Mucosa of gallbladder (tissue), 1 donor: ENCODE results near the gene SIK2. TPM values are rescaled to one million over a fixed set of nuclear protein-coding genes. Genes with fewer than 3 reads are reported as not detected.
"Not testable (repeated sequence)": the region's sequence is repeated elsewhere in the genome, so short reads cannot be mapped to it uniquely, and the experiment has no call there.

Experiments
- DNase-seq: peaks from one replicate; pipeline ENCODE4 v3.0.0-alpha.2; 2020; ENCODE audit warnings: low spot score
- total RNA-seq: library from RNA; stranded (reverse); gene quantifications from one replicate; pipeline ENCODE4 v1.2.1, GENCODE V29; 2021
- donor health status: DM: no; HTN: no; CAD: no.

SIK2 gene
- total RNA-seq, 1 donor from 2014 or later, result 27.6 TPM

- not testable (repeated sequence) for DNase-seq
Observed at GRCh38 chr11:111658493-111658892, 56.2 kb downstream of the SIK2 start.

- no peak for DNase-seq
Observed at GRCh38 chr11:111659201-111660115, 57.2 kb downstream of the SIK2 start.

- no peak for DNase-seq
Observed at GRCh38 chr11:111660822-111661221, 58.6 kb downstream of the SIK2 start.

GRCh38 chr11:111663820-111664219, 61.6 kb downstream of the SIK2 start:
- DNase-seq, result peak; percentile 51

DNA sequence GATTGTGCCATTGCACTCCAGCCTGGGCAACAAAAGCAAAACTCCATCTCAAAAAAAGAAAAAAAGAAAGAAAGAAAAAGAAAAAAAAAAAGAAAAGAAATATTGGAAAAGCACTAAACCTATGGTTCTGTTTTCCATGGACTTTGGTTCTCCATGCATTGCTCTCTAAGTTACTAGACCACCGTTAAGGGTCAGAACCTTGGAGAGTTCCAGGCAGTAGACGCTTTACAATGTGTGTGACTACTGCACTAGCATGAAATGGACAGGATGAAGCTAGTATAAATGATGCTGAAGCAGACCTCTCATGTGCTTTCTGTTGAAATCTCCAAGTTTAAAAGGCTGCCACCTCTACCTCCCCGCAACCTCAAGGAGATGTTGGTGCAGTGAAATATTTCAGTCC, 63.5 kb downstream of the SIK2 start:
- no peak for DNase-seq

- no peak for DNase-seq
Observed at GRCh38 chr11:111668980-111669379, 66.7 kb downstream of the SIK2 start.

- DNase-seq, result no peak
Observed at GRCh38 chr11:111671383-111671782, 69.1 kb downstream of the SIK2 start.

DNA sequence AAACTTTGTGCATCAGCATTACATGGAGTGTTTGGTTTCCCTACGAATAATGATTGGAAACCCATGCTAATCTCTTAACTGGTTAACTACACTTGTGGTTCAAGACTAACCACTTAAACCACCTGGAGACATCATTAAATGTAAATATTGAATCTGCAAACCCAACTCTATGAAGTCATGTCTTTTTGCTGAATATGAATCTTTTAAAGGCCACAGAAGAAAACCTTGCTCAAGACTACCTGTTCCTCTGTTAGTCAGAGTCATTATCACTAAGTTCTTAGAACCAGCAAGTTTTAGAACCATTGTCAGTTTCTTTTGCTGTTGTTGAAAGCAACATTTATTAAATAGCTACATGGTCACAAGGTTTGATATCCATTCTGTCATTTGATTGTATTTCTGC, 70.7 kb downstream of the SIK2 start:
- no peak for DNase-seq

DNA sequence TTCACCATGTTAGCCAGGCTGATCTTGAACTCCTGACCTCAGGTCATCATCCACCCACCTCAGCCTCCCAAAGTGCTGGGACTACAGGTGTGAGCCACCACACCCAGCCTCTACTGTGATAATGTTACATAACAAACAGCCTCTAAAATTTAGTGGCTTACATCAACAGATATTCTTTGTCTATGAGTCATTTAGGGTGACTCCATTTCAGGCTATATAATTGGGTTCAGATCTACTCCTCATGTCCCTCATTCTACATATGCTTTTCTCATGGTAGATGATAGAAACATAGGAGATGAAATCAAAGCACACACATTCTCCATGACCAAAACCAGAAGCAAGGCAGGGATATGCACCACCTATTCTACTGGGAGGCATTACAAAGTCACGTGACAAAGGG, 72.7 kb downstream of the SIK2 start:
- DNase-seq, result no peak

GRCh38 chr11:111675891-111676290, 73.6 kb downstream of the SIK2 start:
- DNase-seq, result no peak

- DNase-seq, result no peak
Observed at GRCh38 chr11:111676878-111677585, 74.8 kb downstream of the SIK2 start.

GRCh38 chr11:111680486-111681175, 78.4 kb downstream of the SIK2 start:
- no peak for DNase-seq

- no peak for DNase-seq
Observed at GRCh38 chr11:111683806-111684205, 81.6 kb downstream of the SIK2 start.

- DNase-seq, result no peak
Observed at GRCh38 chr11:111684251-111684650, 82.0 kb downstream of the SIK2 start.

DNA sequence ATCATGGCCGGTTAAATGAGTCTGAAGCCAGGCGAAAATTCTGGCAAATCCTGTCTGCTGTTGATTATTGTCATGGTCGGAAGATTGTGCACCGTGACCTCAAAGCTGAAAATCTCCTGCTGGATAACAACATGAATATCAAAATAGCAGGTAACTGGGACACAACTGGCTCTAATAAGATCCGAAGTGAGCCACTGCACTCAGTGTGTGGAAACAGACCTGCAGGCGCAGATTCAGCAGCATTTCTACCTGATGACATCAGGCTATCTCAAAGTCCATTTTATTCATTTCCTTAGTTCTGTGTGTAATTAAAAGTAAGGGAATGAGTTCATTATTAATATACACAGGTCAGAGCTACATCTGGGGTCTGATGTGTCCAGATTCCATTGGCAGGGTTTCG, 85.8 kb downstream of the SIK2 start:
- peak; percentile 23 for DNase-seq

GRCh38 chr11:111691176-111691575, 88.9 kb downstream of the SIK2 start:
- no peak for DNase-seq

DNA sequence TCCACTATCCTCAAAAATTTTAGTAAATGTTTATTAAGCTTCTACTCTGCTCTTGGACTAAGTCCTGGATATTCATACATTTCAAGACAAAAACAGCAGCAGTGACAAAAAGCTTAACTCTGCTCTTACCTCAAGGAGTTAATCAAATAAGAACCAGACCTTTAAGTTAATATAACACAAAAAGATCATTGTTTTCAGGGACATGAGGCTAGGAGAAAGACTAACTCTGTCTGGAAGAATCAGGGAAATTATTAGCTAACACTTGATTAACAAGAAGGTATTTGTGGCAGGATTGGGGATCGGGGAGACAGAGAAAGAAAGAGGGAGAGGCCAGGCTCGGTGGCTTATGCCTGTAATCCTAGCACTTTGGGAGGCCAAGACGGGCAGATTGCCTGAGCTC, 89.5 kb downstream of the SIK2 start:
- DNase-seq, result no peak

DNA sequence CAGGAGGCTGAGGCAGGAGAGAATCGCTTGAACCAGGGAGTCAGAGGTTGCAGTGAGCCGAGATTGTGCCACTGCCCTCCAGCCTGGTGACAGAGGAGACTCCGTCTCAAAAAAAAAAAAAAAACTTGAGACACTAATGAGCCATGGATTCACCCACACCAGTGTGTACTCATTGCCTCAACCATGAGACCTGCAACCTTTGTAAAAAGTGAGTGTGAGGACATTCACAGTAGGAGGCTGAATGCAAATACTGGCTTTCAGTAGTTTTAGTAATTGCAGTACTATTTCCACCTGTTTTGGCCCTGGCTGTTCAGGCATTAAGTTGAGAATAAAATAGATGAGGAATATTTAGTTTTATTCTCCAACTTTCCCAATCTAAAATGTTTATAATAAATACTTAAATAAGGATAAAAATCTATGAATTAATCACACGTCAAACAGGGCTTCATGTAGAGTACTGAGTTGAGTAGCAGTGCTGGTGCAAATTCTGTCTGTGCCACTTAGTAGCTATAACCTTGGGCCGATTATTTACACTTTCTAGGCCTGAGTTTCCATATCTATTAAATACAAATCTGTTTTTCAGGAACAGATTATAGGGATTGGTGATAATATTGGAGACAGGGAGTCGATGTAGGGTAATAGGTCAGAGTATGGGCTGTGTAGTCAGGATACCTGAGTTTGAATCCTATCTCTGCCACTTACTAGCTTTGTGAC, 91.1 kb downstream of the SIK2 start:
- DNase-seq, result no peak

DNA sequence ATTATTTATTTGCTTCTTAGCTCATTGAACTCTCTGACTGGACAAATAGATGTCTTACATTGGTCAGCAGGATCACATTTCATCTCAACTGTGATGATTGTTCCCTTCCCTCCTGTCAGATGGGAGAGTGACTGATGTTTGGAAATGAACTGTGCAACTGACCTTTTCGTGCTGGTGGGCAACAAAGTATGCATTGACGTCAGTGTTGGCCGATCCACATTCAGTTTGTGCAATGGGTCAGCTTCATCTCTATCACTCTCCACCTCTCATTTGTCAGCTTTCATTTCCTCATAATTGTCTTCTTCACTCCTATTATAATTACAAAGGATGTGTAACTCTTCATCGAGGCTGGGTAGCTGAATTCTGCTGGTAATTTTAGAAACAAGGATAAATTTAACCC, 92.6 kb downstream of the SIK2 start:
- DNase-seq, result no peak

DNA sequence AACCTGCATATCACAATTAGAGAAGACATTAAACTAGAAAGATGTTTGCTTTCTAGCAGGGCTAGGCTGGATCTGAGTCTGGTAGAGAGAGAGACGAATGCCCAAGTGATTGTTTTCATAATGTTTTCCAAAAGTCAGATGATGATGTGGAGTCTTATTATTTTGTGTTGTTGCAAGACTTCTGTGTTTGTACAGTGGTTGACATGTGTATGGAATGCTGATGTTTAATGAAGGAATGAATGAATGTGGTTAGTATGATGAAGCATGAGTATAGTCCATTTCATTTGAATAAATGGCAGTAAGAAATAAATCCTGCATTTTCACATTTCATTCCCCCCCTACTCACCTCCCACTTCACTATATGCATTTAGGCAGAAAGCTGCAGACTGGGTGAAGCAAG, 94.3 kb downstream of the SIK2 start:
- DNase-seq, result no peak

DNA sequence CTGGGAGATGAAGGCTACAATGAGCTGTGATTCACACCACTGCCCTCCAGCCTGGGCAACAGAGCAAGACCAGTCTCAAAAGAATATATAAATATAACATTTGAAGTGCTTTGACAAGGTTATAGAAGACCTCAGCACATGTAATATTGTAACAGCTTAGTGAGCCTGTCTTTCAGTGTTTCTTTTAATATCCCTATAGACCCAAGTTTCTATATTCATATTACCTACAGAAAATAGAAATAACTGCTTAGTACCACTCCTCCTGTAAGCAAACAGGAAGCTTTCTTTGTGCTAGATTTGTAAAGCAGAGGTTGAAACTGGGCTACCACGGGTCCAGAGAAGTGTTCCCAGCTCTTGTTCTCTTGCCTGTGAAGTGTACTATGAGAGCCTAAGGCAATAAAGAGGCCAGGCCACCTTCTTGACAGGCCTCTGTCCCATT, 95.7 kb downstream of the SIK2 start:
- DNase-seq, result no peak
